GM21526 (cell line): ENCODE results near the gene C1orf87.
A peak's percentile ranks its signal among the peaks of the same experiment; 100 is the strongest.

ENCODE experiments used
- ATAC-seq: cut with Tn5 transposase; IDR thresholded peaks from one replicate; pipeline ENCODE4 v1.9.1; 2021; ENCODE audit warnings: moderate library complexity; ENCODE audit not compliant: unreplicated experiment, low FRiP score

C1orf87 gene

DNA sequence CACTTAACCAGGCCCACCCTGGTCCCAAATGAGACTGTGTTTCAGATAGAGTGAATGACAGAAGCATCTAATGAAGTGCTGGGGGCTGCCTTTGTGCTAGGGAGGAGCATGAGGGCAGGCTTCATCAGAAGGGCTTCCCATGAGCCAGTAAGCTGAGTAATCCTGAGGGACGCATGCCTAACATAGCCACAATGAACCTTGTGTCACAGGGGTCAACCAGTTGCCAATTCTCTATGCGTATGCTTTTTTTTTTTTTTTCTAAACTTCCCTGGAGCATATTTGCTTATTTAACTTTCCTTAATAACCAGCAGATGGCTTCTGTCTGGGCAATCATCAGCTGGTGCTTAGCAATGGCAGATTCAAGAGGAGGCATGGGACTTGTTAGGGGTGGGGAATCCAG, 121.5 kb downstream of the C1orf87 start:
- no peak for ATAC-seq

DNA sequence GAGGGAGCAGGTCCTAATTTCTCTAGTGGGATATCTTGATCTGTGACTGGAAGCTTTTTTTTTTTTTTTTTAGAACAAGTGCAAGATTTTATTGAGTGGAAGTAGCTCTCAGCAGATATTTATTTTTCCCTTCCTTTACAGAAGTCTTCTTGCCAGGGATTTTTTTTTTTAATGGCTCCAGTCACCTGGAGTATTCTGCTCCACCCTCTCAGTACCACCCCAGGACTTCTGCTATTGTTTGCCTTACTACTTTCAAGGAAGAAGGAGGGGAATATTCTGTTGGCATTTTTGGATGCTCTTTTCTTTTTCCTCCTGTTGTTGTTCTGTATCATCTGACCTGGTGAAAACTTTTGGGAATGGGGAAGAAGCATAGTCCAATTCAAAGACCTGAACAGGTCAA, 123.9 kb downstream of the C1orf87 start:
- ATAC-seq = no peak

DNA sequence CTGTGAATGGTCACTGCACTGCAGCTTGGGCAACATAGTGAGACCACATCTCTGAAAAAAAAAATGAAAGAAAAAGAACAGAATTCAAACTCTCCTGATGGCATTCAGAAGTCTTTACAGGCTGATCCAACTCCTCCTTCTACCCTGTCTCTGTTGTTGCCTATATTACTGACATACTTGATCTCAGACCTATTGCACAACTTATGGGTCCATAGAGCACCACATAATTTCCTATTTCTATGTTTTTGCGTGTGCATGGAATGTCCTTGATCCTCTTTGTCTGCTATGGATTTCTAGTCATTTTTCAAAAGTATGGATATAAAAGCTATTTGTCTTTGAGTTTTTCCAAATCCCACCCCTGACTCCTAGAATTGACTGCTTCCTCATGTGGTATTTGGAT, 124.6 kb downstream of the C1orf87 start:
- ATAC-seq = no peak

DNA sequence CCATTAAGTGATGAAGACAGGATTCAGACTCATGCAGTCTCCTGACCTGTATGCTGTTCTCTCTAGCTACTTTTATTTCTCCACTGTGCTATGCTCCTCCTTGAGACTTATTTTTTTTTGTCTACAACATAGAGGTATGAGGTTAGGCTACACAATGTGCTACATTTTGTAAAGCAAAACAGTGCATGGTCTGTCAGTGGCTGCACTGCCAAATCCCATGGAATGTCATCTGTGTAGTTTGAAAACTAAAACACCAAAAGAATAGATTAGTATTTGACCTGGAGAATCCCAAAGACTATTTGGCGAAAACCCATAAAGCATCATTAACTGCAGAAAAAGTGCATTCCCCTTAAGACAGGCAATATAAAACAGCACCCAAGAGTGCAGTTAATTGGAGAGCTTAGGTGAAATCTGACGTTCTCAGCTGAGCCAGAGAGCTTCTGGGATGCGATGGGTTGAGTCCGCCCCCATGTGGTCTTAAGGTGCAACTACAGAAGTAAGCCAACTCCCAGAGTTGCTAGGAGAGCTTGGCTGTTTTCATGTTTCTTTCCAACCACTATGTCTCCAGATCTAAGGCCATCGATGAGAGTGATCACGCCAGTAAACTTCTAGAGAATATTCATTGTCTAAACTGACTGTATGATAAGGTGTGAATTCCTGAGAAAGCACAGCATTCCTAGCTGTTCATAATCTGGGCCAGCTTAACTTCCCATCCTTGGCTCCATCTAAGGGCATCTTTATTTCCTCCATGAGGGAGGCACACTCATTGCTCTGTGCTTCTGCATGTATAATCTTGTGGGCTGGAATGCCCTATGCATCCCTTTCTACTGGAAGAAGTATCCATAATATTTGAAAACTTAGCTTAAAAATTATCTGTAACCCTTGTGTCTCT, 126.3 kb downstream of the C1orf87 start:
- ATAC-seq = peak; percentile 95

DNA sequence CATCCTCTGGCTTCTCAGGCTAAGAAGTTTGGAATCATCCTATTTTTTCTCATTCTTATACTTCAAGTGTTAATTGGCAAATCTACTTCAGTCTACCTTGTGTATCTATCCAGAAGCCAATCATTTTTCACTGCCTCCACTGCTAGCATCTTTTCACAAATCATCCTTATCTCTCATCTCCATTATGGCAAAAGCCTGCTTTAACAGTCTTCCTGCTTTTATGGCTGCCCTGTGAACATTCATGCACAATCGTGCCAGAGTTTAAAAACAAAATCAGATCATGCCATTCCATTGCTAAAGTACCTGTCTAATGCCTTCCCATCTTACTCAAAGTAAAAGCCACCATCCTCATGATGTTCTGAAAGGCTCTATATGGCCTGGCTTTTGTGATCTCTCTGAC, 127.8 kb downstream of the C1orf87 start:
- ATAC-seq = no peak
